Measurements from ENCODE around the gene GNG2. TPM values are rescaled to one million over a fixed set of nuclear protein-coding genes. Genes with fewer than 3 reads are reported as not detected.

GNG2 gene
- total RNA-seq, 2 experiments from 2014 or later, result 24.0 to 32.0 TPM

- TF ChIP-seq CTCF (conservative IDR thresholded peaks at IDR 0.05; ENCODE audit: low read length) (no peak), EZH2phosphoT487 (IDR thresholded peaks at IDR 0.05; ENCODE audit: borderline replicate concordance, low read depth, low read length) (no peak)
- POLR2A ChIA-PET, result no interaction called here
- H3K4me3 ChIP-seq (ENCODE audit: low read depth, low read length, poor library complexity, severe bottlenecking), result no peak overlapping the region
Observed at GRCh38 chr14:51816031-51816430, 44.4 kb upstream of the GNG2 start.

GRCh38 chr14:51817326-51817725, 43.1 kb upstream of the GNG2 start:
- intact Hi-C loops (cut with micrococcal nuclease; ENCODE audit: unreplicated experiment), result no loop called here
- no peak for DNase-seq (ENCODE audit: low spot score)
- no peak overlapping the region for H3K4me3 ChIP-seq (ENCODE audit: low read depth, low read length, poor library complexity, severe bottlenecking)
- no peaks in the 10 kb centered on the region for H4K20me1 ChIP-seq (ENCODE audit: insufficient read depth, low read length)
- H3K36me3 ChIP-seq (ENCODE audit: insufficient read depth, low read length), result no peaks in the 10 kb centered on the region
- TF ChIP-seq EZH2phosphoT487 (IDR thresholded peaks at IDR 0.05; ENCODE audit: borderline replicate concordance, low read depth, low read length) (no peak), CTCF (conservative IDR thresholded peaks at IDR 0.05; ENCODE audit: low read length) (no peak)
- CTCF ChIA-PET (ENCODE audit: unreplicated experiment), result interaction anchor here (0.6 kb wide), 1 partner anchor 912 kb away, joined by 6 read pairs; no protein-coding TSS in a partner anchor
- BruUV-seq (replicated peaks), result no TSS peak
- no peaks in the 10 kb centered on the region for H3K9me3 ChIP-seq (ENCODE audit: low read length)
- H3K4me2 ChIP-seq (ENCODE audit: low read length), result no peak overlapping the region
- H3K79me2 ChIP-seq (ENCODE audit: insufficient read depth, low read depth, low read length), result no peaks in the 10 kb centered on the region
- no peak overlapping the region for H3K27ac ChIP-seq (ENCODE audit: low read depth, low read length, poor library complexity, severe bottlenecking)
- H3K4me1 ChIP-seq (ENCODE audit: insufficient read depth, low read length, poor library complexity, severe bottlenecking), result peaks cover 7% of the 10 kb centered on the region
- H3K9me2 ChIP-seq (ENCODE audit: insufficient read depth, low read length), result no peaks in the 10 kb centered on the region
- H2AFZ ChIP-seq (ENCODE audit: low read length), result no peak overlapping the region
- POLR2A ChIA-PET, result no interaction called here

More at GRCh38 chr14:51816031-51816430, 44.4 kb upstream of the GNG2 start:
- Histone ChIP-seq H3K4me2 (ENCODE audit: low read length) (no peak overlapping the region), H3K9me3 (ENCODE audit: low read length) (no peaks in the 10 kb centered on the region), H3K4me1 (ENCODE audit: insufficient read depth, low read length, poor library complexity, severe bottlenecking) (peaks cover 7% of the 10 kb centered on the region), H3K79me2 (ENCODE audit: insufficient read depth, low read depth, low read length) (no peaks in the 10 kb centered on the region), H3K36me3 (ENCODE audit: insufficient read depth, low read length) (no peaks in the 10 kb centered on the region), H2AFZ (ENCODE audit: low read length) (no peak overlapping the region), H4K20me1 (ENCODE audit: insufficient read depth, low read length) (no peaks in the 10 kb centered on the region), H3K27ac (ENCODE audit: low read depth, low read length, poor library complexity, severe bottlenecking) (no peak overlapping the region), H3K9me2 (ENCODE audit: insufficient read depth, low read length) (no peaks in the 10 kb centered on the region)
- CTCF ChIA-PET (ENCODE audit: unreplicated experiment), result no interaction called here
- intact Hi-C loops (cut with micrococcal nuclease; ENCODE audit: unreplicated experiment), result no loop called here
- no peak for DNase-seq (ENCODE audit: low spot score)
- BruUV-seq (replicated peaks), result no TSS peak

GRCh38 chr14:51818748-51819380, 41.5 kb upstream of the GNG2 start:
- TF ChIP-seq CTCF (conservative IDR thresholded peaks at IDR 0.05; ENCODE audit: low read length), result no peak
- no peak for TF ChIP-seq EZH2phosphoT487 (IDR thresholded peaks at IDR 0.05; ENCODE audit: borderline replicate concordance, low read depth, low read length)
- no peak overlapping the region for H3K4me2 ChIP-seq (ENCODE audit: low read length)
- BruUV-seq (replicated peaks), result no TSS peak
- no peak overlapping the region for H3K4me3 ChIP-seq (ENCODE audit: low read depth, low read length, poor library complexity, severe bottlenecking)
- ChIA-PET CTCF (ENCODE audit: unreplicated experiment) (no interaction called here), POLR2A (no interaction called here)
- peaks cover 7% of the 10 kb centered on the region for H3K4me1 ChIP-seq (ENCODE audit: insufficient read depth, low read length, poor library complexity, severe bottlenecking)
- no peak overlapping the region for H2AFZ ChIP-seq (ENCODE audit: low read length)
- H3K27ac ChIP-seq (ENCODE audit: low read depth, low read length, poor library complexity, severe bottlenecking), result no peak overlapping the region
- intact Hi-C loops (cut with micrococcal nuclease; ENCODE audit: unreplicated experiment), result no loop called here
- no peaks in the 10 kb centered on the region for H4K20me1 ChIP-seq (ENCODE audit: insufficient read depth, low read length)
- H3K79me2 ChIP-seq (ENCODE audit: insufficient read depth, low read depth, low read length), result no peaks in the 10 kb centered on the region
- no peaks in the 10 kb centered on the region for H3K9me2 ChIP-seq (ENCODE audit: insufficient read depth, low read length)
- DNase-seq (ENCODE audit: low spot score), result peak; percentile 12
- no peaks in the 10 kb centered on the region for H3K36me3 ChIP-seq (ENCODE audit: insufficient read depth, low read length)
- H3K9me3 ChIP-seq (ENCODE audit: low read length), result no peaks in the 10 kb centered on the region

Measured in OCI-LY7 (cell line).